ENCODE results near the gene CDH19.

The CDH19 gene
- total RNA-seq = 0 to 0.91 (median 0.04) reads per million in 4 experiments

DNA sequence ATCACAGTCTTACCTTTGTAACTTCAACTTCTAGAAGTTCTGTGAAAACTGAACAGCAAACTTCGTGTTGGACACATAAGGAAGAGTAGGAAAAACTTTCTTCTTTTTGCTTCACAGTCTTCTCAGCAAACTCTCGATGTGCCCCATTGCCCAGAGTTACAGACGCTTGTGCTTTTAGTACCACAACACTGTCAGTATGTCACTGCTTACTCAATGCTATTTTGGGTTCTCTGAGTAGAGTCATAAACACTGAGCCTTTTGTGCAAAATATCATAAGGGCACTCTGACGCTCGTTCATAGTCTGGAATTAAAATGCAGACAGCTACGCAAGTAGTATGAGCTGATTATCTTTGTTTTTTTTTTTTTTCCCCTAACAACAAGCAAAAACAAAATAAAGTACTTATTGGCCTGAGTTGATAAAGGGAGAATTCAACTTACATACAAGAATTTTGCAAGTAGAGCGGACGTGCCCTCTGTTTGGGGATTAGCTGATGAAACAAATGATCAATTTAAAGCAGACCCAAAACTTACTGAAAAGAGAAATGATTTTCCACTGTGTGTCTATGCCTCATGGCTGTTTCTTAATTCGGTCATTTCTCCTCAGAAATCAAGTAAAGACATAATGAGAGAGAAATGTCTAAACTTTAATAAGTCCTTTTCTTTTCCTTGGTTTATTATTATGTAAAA lies at the start of gene CDH19:
CDH19 (minus strand) TSS at position 150 of the 687 bp plus-strand sequence. CDS start 31,886 bp downstream, outside the sequence.
- no peak for DNase-seq

DNA sequence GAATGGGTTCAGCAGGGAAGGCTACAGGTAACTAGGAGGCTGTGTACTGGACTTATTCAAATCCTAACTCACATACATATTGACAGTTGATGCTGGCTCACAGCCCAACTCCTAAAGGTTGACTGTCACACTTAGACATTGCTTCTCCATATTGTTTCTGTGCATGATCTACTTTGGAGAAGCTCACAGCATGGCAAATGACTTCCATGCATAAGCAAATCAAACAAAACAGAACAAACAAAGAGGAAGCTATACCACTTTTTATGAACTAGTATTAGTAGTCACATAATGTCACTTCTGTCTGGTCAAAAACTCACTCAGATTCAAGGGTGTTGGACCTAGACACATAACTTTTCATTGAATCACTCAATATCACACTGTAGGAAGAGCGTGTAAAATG lies 43.8 kb upstream of the CDH19 start:
- no peak for DNase-seq

DNA sequence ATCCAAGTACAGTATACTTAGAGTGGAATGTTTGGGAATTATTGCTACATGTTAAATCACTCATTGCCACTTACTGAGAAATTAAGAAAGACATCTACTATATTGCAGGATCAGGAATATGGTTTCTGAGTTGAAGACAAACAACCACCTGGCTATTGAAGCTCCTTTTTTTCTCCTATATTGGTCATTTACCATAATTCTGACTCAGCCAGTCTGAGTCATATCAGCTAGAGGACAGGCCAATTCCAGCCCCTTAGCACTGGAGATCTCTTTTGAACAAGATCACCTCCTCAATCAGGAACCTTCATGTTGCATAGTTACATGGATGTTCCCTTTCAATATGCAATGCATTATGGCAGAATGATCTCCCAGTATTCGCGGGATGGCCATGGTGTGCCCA lies 42.7 kb upstream of the CDH19 start:
- no peak for DNase-seq

DNA sequence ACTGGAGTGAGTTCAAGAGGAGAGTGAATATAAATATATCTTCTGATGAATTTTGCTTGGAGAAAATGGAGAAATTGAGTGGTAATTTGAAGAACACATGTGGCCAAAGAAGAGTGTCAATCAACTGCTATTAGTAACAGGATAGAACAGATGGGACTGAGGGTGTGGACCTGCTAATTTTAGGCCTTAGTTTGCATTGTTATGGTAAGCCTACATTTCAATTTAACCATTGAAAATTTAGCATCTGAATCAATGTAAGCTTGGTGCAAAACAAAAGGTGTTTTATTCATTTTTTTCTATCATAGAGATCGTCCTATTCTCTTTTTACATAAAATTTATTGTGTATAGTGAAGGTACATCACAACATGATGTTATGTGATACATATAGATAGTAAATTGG lies 42.1 kb upstream of the CDH19 start:
- DNase-seq = no peak

GRCh38 chr18:66641056-66641455 lies 37.2 kb upstream of the CDH19 start:
- no peak for DNase-seq

DNA sequence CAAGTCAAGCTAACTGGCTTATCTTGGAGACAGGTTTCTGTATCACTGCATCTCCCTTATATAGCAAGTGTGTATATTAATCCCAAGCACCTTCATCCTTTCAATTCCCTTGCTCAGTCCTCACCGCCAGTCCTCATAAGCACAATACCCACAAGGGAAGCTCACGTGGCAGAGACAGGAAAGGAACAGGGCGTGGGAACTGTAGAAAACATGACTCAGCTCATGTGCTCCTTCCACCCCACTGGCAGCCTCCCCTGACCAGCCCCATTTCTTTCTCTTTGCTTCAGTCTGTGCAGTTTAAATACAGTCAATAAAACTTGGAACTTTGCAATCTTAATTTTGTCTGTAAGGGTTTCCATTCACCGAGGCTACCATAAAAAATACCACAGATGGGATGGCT lies 36.5 kb upstream of the CDH19 start:
- DNase-seq = no peak

DNA sequence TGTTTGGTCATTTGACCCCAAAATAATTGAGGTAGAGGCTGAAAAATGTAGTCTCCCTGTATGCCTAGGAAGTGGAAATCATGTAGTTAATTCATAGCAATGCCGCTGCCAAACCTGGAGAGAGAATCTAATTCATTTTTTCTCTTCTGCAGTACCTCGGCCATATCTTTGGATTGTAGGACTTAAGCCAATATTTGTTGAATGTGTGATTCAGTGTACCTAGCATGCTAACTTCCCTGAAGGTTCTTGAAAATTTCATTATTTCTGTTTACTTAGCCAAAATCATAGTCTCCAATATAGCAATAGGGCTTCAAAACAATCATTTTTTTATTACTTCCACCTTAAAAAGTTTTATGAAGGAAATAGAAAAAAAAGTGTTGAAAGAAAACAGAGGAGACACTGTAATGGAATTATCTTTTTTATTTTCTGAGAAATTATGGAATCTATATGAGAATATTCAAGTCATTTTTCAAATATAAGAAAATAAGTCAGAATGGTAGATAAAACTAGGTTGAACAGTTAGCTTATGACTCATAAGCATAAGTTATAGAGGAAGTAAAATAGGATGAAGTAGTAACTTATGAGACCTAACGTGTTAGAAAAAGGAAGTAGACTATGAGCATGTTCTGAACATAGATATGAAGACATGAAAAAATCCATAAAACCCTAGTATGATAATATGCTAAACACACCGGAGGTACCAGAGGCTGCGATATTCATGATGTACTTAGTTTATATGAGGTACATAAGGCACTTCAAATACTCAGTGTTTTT lies 35.2 kb upstream of the CDH19 start:
- no peak for DNase-seq

DNA sequence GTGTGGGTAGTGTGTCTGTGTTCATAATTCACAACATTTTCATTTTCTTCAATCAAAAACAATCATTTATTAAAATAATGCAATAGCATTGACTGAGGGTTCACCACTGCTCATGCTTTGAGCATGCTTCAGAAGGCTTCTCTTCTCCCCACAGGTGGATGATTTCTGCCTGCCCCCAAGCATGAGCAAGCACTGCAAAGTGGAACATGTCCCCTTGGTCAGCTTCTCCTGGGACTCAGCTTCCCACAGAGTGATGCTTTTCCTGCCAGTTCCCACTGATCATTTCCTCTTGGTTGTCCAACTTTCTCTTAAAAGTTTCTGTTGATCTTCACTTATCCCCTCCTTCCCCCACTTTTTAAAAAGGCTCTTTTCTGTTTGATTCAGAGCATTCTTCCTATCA lies 31.5 kb upstream of the CDH19 start:
- DNase-seq = no peak

DNA sequence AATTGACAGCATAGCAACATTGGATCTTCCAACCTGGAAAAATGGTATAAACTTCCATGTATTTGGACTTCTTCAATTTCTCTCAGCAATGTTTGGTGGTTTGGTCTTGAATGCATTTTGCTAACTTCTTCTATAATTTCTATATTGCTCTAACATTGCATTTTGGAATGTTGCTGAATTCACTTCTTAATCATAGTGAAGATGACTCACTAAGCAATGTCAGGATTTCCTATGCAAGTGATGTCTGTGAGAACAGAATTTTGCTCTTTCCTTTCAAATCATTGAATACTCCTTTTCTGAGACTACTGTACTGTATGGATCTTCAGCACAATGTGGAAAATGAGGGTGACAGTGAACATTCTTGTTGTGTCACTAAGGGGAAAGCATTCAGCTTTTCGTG lies 28.9 kb upstream of the CDH19 start:
- DNase-seq = no peak

- no peak for DNase-seq
Observed at GRCh38 chr18:66630831-66631230, 26.9 kb upstream of the CDH19 start.

GRCh38 chr18:66623821-66624220 lies 19.9 kb upstream of the CDH19 start:
- DNase-seq = no peak

DNA sequence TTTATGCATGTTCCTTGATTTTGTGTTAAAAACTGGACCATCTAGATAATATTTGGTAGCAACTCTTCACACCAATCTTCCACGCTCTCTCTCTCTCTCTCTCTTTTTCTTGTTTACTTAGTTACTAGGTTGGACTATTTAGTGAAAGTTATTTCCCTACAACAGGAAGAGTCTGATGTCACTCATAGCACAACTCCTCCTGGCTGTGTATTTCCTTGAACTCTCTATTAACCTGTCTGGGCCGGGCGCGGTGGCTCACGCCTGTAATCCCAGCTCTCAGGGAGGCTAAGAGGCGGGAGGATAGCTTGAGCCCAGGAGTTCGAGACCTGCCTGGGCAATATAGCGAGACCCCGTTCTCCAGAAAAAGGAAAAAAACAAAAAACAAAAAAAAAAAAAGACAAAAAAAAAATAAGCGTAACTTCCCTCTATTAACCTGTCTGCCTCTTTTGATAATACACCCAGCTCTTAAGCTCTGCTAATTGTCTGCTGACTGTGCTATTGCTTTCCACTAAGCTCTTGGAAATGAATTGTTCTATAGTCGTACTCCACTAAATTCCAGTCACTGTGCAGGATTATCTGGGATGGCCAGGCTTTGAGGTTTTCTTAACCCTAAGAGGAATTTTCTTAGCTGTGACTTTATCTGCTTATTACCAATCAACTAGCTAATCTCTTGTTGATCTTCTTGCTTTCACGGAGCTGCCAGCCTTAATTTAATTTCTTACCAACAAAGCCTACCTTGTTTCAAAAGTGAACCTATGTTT lies 18.1 kb upstream of the CDH19 start:
- no peak for DNase-seq

DNA sequence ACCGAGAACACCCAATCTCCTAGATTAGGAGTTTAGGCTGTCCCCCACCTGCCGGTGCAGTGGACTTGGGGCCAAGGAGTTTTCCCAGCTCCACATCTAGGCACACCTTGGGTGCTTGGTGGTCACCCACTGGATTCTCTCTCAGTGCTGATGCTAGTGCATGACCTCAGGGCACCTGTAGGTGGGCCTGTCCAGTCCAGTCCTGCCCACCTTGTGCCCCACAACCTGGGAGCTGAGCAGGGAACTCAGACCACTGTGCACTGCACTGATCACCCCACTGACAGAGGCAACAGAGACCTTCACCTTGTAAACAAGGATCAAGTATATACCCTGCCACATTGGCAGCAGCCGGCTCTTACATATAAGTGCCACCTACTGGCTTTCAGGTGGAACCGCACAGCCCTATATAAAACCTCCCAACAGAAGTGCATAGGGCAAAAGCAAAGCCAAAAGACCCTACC lies 12.7 kb upstream of the CDH19 start:
- no peak for DNase-seq

DNA sequence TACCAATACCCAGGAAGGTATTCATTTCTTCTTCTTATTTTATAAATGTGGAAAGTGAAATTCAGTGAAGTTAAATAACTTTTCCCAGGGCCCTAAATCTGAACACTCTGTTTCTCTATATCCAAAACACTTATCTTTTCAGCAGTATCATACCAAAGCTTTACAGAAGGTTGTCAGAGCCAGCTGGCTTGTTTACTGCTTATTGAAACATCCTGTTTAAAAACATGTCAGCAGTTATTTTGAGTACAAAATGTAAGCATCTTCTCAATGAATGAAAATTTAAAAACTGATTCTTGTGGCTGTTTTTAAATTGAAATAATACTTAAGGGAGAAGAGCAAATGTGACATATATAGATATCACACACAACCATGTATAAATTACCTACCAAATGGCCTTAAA lies 11.3 kb upstream of the CDH19 start:
- DNase-seq = no peak

GRCh38 chr18:66607632-66608031 lies 3.7 kb upstream of the CDH19 start:
- no peak for DNase-seq

DNA sequence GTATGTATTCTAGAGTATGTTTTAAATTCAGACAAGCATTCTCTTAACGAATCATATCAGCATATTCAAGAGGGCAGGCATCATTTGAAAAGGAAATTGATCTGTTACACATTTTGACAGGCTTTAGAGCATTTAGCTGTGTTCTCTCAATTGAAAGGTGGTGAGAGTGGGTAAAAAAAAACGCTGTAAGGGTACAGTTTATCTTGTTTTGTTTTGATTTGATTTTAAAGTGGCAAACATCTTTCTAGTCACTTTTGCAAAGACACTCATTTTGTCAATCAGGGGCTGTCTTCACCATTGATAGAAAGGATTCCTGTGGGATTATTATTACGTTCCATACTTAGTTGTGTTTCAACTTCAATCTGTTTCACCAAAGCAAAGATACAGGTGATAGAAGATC lies 2.2 kb downstream of the CDH19 start:
- DNase-seq = no peak

DNA sequence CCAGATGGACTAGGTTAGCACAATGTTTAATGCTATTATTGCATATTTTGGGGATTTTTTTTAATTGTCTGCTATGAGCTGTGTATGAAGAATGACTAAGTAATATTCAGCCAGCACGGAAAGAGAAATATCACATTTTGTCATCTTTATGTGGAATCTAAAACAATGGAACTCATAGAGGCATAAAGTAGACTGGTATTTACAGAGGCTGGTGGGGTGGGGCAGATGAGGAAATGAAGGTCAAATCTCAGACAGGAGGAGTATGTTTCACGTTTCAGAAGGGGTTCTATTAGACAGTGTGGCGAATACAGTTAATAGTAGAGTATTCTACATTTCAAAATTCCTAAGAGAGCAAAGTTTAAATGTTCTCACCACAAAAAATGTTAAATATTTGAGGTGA lies 4.7 kb downstream of the CDH19 start:
- DNase-seq = no peak

GRCh38 chr18:66587430-66587829 lies 16.5 kb downstream of the CDH19 start:
- DNase-seq = no peak

- DNase-seq = no peak
Observed at GRCh38 chr18:66582211-66582610, 21.7 kb downstream of the CDH19 start.

GRCh38 chr18:66575263-66575662 lies 28.6 kb downstream of the CDH19 start:
- no peak for DNase-seq

DNA sequence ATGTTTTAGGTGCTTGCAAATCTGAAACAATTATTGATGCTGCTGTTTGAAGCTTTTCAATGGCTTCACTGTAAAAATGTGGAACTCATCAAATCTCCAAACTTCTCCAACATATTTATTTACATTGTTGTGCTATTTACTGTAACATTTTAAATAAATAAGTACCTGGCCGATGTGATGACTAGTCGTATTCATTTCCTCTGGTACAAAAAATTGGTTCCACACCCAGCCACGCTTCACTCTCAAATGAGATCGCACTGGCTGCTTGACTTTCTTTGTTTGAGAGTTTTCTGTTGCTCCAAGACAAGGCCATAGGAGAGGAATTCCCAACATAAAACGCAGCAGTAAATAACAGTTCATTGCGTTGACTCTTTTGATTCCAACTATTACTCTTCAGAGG lies 32.0 kb downstream of the CDH19 start:
- no peak for DNase-seq

GRCh38 chr18:66566616-66567015 lies 37.3 kb downstream of the CDH19 start:
- DNase-seq = no peak

GRCh38 chr18:66564236-66564635 lies 39.7 kb downstream of the CDH19 start:
- no peak for DNase-seq

DNA sequence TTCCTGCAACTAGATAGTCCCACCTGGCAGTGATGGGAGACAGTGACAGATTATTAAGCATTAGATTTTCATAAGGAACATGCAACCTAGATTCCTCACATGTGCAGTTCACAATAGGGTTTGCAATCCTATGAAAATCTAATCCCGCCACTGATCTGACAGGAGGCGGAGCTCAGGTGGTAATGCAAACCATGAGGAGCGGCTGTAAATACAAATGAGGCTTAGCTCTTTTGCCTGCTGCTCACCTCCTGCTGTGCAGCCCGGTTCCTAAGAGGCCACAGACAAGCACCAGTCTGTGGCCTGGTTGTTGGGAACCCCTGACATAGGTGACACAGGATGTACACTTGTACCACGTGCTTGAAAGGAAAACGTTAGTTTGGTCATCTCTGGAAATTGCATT lies 41.6 kb downstream of the CDH19 start:
- no peak for DNase-seq
